ENCODE data around the gene KSR1.

- TF ChIP-seq, protein P1, sequence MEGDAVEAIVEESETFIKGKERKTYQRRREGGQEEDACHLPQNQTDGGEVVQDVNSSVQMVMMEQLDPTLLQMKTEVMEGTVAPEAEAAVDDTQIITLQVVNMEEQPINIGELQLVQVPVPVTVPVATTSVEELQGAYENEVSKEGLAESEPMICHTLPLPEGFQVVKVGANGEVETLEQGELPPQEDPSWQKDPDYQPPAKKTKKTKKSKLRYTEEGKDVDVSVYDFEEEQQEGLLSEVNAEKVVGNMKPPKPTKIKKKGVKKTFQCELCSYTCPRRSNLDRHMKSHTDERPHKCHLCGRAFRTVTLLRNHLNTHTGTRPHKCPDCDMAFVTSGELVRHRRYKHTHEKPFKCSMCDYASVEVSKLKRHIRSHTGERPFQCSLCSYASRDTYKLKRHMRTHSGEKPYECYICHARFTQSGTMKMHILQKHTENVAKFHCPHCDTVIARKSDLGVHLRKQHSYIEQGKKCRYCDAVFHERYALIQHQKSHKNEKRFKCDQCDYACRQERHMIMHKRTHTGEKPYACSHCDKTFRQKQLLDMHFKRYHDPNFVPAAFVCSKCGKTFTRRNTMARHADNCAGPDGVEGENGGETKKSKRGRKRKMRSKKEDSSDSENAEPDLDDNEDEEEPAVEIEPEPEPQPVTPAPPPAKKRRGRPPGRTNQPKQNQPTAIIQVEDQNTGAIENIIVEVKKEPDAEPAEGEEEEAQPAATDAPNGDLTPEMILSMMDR (conservative IDR thresholded peaks at IDR 0.05; ENCODE audit: low read depth, low read length): no peak
- no peak for TF ChIP-seq EZH2 (IDR thresholded peaks at IDR 0.05; ENCODE audit: borderline replicate concordance, low read depth, low read length, poor library complexity, severe bottlenecking)
Measured at GRCh38 chr17:27550974-27551505, 94.8 kb downstream of the KSR1 start.
